A549 (cell line): Measurements from ENCODE around the gene EGLN2.

Source experiments
- CBX2 ChIP-seq: fragments of 200-600 bp; sonication (generic); IDR thresholded peaks from 2 replicates; pipeline ENCODE4 v1.6.1; 2016; ENCODE audit warnings: low read depth, mild to moderate bottlenecking, borderline replicate concordance
- EP300 ChIP-seq, 2 experiments: fragments of >200 bp; sonication (Bioruptor Twin); formaldehyde crosslinking; IDR thresholded peaks; 2 replicates in 1 of 2; 3 replicates in 1 of 2; pipeline ENCODE4 v1.6.1; 2016 to 2017
- KDM1A ChIP-seq: fragments of 200-600 bp; sonication (generic); IDR thresholded peaks from 2 replicates; pipeline ENCODE4 v1.6.1; 2016; ENCODE audit warnings: low read depth, mild to moderate bottlenecking
- MYC ChIP-seq: IDR thresholded peaks from 2 replicates; pipeline ENCODE4 v1.6.1; 2012; ENCODE audit warnings: mild to moderate bottlenecking, inconsistent platforms, low read length, improper control_type of control experiment, borderline replicate concordance
- RAD21 ChIP-seq, 2 experiments: fragments of >200 bp in 1 of 2; sonication (Bioruptor Twin) in 1 of 2; formaldehyde crosslinking in 1 of 2; IDR thresholded peaks in 1 of 2; conservative IDR thresholded peaks in 1 of 2; 2 replicates in 1 of 2; 3 replicates in 1 of 2; pipeline ENCODE4 v1.6.1; 2012 to 2018; ENCODE audit warnings: inconsistent platforms in 1 of 2
- RFX5 ChIP-seq: fragments of 450-650 bp; IDR thresholded peaks from 2 replicates; pipeline ENCODE4 v1.7.1; 2014; ENCODE audit warnings: antibody characterized with exemption, mild to moderate bottlenecking, moderate library complexity
- USF2 ChIP-seq: fragments of 450-650 bp; IDR thresholded peaks from 2 replicates; pipeline ENCODE4 v1.6.1; 2014; ENCODE audit warnings: antibody characterized with exemption
- TF ChIP-seq, protein P1 (sequence below): fragments of >200 bp; sonication (Bioruptor Twin); formaldehyde crosslinking; IDR thresholded peaks from 3 replicates; pipeline ENCODE4 v1.5.1; 2016
- TF ChIP-seq, protein P2 (sequence below): fragments of 250-450 bp; sonication (Bioruptor Pico); IDR thresholded peaks from 2 replicates; pipeline ENCODE4 v1.5.0; 2020; ENCODE audit warnings: low read depth, mild to moderate bottlenecking, moderate library complexity

DNA sequence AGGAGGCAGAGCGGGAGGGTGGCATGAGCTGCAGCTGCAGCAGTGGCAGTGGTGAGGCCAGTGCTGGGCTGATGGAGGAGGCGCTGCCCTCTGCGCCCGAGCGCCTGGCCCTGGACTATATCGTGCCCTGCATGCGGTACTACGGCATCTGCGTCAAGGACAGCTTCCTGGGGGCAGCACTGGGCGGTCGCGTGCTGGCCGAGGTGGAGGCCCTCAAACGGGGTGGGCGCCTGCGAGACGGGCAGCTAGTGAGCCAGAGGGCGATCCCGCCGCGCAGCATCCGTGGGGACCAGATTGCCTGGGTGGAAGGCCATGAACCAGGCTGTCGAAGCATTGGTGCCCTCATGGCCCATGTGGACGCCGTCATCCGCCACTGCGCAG lies 2.0 kb downstream of the EGLN2 start:
- TF ChIP-seq CBX2 = no peak
- TF ChIP-seq, protein P1, sequence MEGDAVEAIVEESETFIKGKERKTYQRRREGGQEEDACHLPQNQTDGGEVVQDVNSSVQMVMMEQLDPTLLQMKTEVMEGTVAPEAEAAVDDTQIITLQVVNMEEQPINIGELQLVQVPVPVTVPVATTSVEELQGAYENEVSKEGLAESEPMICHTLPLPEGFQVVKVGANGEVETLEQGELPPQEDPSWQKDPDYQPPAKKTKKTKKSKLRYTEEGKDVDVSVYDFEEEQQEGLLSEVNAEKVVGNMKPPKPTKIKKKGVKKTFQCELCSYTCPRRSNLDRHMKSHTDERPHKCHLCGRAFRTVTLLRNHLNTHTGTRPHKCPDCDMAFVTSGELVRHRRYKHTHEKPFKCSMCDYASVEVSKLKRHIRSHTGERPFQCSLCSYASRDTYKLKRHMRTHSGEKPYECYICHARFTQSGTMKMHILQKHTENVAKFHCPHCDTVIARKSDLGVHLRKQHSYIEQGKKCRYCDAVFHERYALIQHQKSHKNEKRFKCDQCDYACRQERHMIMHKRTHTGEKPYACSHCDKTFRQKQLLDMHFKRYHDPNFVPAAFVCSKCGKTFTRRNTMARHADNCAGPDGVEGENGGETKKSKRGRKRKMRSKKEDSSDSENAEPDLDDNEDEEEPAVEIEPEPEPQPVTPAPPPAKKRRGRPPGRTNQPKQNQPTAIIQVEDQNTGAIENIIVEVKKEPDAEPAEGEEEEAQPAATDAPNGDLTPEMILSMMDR = no peak
- TF ChIP-seq RFX5 = no peak
- TF ChIP-seq RAD21 (conservative IDR thresholded peaks at IDR 0.05 in 1 of 2, IDR thresholded peaks at IDR 0.05 in 1 of 2) = no peak
- TF ChIP-seq MYC = no peak
- no peak for TF ChIP-seq EP300 (IDR thresholded peaks at IDR 0.05)
- TF ChIP-seq USF2 = no peak
- TF ChIP-seq, protein P2, sequence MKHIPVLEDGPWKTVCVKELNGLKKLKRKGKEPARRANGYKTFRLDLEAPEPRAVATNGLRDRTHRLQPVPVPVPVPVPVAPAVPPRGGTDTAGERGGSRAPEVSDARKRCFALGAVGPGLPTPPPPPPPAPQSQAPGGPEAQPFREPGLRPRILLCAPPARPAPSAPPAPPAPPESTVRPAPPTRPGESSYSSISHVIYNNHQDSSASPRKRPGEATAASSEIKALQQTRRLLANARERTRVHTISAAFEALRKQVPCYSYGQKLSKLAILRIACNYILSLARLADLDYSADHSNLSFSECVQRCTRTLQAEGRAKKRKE (CRISPR knock-in tag) = no peak
- no peak for TF ChIP-seq KDM1A
